Measurements from ENCODE around the gene LSM14B.

Gene LSM14B

DNA sequence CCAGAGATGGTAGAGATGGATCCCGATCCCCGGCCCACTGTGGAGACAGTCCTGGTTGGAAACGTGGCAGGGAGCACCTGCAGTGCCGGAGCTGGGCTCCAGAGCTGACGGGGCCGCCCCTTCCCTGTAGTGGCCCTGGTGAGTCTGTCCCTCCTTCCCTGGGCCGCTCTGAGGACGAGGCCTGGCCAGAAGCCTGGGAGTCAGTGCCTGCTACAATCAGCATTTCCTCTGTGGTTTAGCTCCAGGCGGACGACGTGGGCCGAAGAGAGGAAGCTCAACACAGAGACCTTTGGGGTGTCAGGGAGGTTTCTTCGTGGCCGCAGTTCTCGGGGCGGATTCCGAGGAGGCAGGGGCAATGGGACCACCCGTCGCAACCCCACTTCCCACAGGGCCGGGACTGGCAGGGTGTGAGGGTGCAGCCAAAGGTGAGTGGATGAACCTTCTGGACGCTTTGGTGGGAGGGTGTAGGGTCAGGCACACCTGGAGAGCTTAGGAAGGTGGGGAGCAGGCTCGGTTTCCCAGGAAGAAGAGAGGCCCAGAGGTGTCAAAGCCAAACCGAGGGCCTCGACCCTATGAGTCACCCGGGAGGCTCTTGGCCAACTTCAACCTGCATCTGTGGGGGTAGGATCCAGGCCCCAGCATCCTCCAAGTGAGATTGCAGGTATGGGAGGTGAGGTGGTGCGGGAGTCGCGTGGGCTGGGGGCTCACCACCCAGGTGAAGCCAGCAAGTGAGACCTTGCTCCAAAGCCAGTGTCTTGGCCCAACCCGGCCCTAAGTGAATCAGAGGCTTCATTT, 11.0 kb downstream of the LSM14B start:
- no peak for DNase-seq

- DNase-seq, result no peak
Measured at GRCh38 chr20:62133864-62134263, 11.6 kb downstream of the LSM14B start.

- DNase-seq, result no peak
Measured at GRCh38 chr20:62134735-62135231, 12.5 kb downstream of the LSM14B start.

GRCh38 chr20:62135573-62136266, 13.4 kb downstream of the LSM14B start:
- DNase-seq, result no peak

- DNase-seq, result peak; percentile 84
Measured at GRCh38 chr20:62136283-62137091, 14.2 kb downstream of the LSM14B start.

- DNase-seq, result no peak
Measured at GRCh38 chr20:62137092-62137384, 14.8 kb downstream of the LSM14B start.

DNA sequence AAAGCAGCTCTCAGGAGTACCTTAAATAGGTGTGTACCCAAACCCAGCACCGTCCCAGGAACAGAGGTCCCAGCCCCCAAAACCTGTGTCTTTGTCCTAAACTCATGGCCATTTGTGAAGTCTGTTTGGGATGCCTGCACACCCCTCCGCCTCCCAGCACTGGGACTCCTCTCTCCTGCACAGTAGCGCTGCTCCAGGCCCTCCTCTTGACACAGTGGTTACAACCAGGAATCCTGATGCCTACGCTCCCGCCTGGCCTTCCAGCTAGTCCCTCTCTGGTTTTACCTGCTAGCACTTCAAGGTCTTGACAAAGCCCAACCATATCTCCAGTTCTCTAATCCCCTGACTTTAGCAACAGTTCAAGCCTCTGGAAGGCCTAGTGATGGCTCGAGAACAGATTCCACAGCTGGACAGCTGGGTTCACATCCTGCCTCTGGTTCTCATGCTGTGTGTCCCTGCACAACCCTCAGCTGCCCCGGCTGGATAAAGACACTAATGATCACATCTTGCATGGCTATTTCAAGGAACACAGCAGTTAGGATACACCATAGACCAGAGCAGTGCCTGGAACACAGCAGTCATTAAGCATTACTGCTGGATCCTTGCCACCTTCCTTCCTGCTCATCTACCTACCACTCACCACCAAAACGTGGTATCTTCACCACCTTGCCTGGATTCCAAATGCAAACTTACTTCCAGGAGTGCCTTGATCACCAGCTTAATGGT, 15.4 kb downstream of the LSM14B start:
- no peak for DNase-seq

DNA sequence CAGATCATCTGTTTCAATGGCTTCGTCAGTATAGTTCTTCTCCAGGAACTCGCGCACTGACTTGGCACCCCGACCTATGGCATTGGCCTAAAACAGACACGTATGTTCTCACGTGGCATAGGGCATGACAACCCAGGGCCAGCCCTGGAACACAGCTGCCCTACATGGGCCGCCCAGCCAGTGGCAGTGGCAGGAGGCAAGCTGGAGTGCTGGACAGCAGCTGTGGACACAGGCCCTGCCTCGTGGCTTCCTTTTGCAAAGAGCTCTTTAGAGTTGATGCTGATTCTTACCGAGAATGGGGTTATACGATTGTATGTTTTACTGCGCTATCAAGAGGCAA, 15.9 kb downstream of the LSM14B start:
- no peak for DNase-seq

GRCh38 chr20:62138912-62139311, 16.6 kb downstream of the LSM14B start:
- no peak for DNase-seq

- DNase-seq, result no peak
Measured at GRCh38 chr20:62139636-62140035, 17.4 kb downstream of the LSM14B start.

GRCh38 chr20:62141043-62141396, 18.7 kb downstream of the LSM14B start:
- no peak for DNase-seq

GRCh38 chr20:62141397-62142251, 19.3 kb downstream of the LSM14B start:
- peak; percentile 42 for DNase-seq

DNA sequence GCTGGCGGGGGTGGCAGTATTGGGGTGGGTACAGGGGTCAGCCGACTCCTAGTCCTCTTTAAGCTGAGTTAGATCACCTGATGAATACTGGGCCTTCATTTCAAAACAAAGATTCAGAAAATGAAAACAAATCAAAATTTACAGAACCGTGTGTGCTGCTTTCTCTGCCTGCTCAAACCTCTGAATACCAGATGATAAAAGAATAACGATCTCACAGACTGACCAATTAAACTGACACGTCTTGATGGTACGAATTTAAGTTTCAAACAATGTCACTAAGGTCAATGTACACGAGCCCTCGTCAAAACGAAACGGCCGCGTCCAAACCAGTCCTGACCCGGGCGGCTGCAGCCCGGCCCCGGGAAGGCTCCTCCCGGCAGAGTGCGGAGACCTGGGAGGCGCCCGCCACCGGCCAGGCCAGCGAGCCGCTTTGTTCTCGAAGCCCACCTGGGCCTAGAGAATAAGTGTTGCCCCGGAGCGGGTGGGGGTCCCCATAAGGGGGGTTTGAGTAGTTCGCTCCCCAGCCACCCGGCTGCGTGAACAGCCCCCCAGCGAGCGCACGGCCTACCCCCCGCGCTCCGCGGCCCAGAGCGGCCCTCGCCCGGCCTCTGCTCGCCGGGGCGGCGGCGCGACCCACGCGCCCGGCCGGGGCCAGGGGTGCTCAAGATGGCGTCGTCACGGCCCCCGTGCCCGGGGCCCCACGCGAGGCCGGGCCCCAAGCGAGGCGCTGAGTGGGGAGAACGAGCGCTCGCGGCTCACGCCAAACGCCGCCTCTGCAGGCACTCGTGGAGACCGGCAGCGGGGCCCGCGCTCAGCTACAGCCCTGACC, 20.2 kb downstream of the LSM14B start:
- peak; percentile 39 for DNase-seq

DNA sequence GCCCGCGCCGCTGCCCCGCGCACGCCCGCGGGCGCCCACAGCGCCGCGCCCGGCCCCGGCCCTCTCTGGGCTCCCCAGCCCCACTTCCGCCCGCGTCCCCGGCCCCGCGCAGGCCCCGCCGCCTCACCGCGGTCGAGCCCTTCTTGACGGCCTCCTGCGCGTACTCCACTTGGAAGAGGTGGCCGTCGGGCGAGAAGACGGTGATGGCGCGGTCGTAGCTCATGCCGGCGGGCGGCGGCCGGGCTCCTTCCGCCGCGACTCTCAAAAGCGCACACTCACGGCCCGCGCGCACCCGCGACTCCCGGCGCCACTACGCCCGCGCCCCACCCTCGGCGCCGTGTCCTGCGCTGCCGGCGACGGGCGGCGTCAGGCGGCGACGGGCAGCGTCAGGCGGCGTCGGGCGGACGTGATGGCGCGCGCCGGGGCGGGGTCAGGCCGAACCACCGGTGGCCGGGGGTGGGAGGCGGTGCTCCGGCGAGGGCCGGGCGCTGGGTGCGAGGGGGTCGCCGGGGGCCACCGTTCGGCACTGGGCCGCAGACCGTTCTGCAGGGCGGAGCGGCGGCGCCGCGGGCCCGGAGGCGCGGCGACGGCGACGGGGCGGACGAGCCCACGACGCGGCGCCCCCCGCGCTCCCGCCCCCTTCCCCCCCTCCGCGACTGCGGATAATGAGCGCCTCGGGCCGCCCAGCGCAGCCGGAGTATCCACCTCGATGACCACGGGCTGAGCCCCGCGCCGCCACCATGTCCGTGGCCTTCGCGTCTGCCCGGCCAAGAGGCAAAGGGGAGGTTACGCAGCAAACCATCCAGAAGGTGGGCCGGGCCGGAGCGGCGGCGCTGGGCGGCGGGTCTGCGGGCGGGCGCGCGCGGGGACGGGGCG, 21.0 kb downstream of the LSM14B start, which contains the start of the genes PSMA7 and SS18L1:
PSMA7 (minus strand) TSS at position 314 of the 876 bp plus-strand sequence; CDS start at position 223, 91 bp downstream.
SS18L1 (plus strand) TSS at position 689 of the 876 bp plus-strand sequence; CDS start at position 741, 52 bp downstream.
- peak; percentile 91 for DNase-seq

DNA sequence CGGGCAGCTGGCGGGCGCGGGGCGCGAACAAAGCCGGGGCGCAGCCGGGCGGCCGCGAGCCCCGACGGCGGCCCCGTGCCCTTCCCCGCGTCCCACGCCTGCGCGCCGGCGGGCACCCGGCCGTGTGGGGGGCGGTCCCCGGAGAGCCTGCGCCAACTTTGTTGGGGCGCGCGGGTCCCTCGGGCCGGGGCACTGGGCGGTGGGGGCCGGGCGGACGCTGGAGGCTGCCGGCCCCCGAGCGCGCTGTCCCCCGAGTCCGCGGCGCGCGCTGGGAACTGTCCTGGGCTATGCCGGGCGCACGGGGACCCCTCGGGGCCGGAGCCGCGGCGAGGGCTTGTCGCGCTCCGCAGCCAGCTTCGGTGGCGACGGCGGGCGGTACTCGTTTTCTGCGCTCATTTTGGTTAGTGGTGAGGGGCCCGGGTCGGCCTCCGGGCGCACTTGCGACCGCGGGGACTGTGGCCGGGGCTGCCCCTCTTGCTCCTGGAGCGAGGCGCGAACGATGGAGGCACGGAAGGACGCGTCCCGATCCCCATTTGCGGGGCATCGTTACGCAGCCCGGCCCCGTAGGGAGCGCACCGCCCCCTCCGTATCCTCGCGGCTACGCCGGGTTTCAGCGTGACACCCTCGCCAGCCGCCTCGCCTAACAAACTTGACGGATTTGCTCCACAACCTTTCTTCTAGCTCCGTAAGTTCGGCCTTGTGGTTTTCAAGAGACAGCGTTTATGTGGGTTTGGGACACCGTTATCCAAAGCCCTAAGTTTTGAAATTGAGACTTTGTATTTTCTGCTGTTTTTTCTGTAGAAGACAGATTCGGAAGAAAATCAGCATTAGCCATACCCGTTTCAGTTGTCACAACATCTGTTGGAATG, 21.9 kb downstream of the LSM14B start:
- DNase-seq, result peak; percentile 70

GRCh38 chr20:62145688-62146018, 23.4 kb downstream of the LSM14B start:
- no peak for DNase-seq

DNA sequence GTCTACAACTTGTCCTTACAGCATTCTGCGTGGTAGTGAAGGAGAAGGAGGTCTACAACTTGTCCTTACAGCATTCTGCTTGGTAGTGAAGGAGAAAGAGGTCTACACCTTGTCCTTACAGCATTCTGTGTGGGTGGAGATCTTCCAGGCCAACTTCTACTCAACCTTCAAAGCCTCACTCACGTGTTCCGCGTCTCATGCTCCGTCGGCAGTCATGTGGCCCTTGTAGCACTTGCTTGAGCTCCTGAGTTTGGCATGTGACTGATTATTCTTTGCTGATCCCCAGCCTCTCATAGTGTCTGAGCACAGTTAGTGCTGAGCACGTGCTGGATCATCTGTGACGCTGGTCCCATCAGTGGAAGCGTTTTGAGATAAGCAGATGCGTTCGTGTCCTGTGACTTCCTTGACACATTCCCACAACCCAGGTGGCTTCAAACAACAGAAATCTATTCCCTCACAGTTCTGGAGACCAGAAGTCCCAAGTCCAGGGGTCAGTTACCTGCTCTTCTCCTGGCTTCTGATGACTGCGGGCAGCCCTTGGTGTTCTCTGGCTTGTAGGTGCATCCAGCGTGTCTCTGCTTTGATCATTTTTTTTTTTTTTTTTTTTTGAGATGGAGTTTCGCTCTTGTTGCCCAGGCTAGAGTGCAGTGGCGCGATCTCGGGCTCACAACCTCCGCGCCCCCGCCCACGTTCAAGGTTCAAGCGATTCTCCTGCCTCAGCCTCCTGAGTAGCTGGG, 23.9 kb downstream of the LSM14B start:
- DNase-seq, result no peak

GRCh38 chr20:62147125-62147524, 24.9 kb downstream of the LSM14B start:
- no peak for DNase-seq
